Measurements from ENCODE around the gene DDX23.
"Not testable (repeated sequence)": the region's sequence is repeated elsewhere in the genome, so short reads cannot be mapped to it uniquely, and the experiment has no call there.

The DDX23 gene

GRCh38 chr12:48861111-48861510, 9.1 kb upstream of the DDX23 start:
- DNase-seq: no peak

- DNase-seq: not testable (repeated sequence)
Measured at GRCh38 chr12:48860236-48860635, 8.3 kb upstream of the DDX23 start.

- no peak for DNase-seq
Measured at GRCh38 chr12:48859607-48860006, 7.6 kb upstream of the DDX23 start.

GRCh38 chr12:48858043-48858442, 6.1 kb upstream of the DDX23 start:
- DNase-seq: no peak

- DNase-seq: no peak
Measured at GRCh38 chr12:48857278-48857994, 5.5 kb upstream of the DDX23 start.

- DNase-seq: no peak
Measured at GRCh38 chr12:48856379-48856778, 4.4 kb upstream of the DDX23 start.

GRCh38 chr12:48854932-48855331, 3.0 kb upstream of the DDX23 start:
- DNase-seq: not testable (repeated sequence)

GRCh38 chr12:48854488-48854887, 2.5 kb upstream of the DDX23 start:
- no peak for DNase-seq

- DNase-seq: peak; percentile 83
Measured at GRCh38 chr12:48852734-48853688, 1.0 kb upstream of the DDX23 start.

- DNase-seq: not testable (repeated sequence)
Measured at GRCh38 chr12:48842021-48842420, 9.9 kb downstream of the DDX23 start.

- no peak for DNase-seq
Measured at GRCh38 chr12:48838048-48838447, 13.9 kb downstream of the DDX23 start.

- DNase-seq: no peak
Measured at GRCh38 chr12:48832321-48833060, 19.5 kb downstream of the DDX23 start.

- no peak for DNase-seq
Measured at GRCh38 chr12:48831257-48831656, 20.7 kb downstream of the DDX23 start.

GRCh38 chr12:48828841-48829575, 23.0 kb downstream of the DDX23 start:
- no peak for DNase-seq

- no peak for DNase-seq
Measured at GRCh38 chr12:48828293-48828692, 23.7 kb downstream of the DDX23 start.

- no peak for DNase-seq
Measured at GRCh38 chr12:48827513-48828096, 24.4 kb downstream of the DDX23 start.

- no peak for DNase-seq
Measured at GRCh38 chr12:48827026-48827425, 24.9 kb downstream of the DDX23 start.

- DNase-seq: no peak
Measured at GRCh38 chr12:48826209-48826855, 25.6 kb downstream of the DDX23 start.

GRCh38 chr12:48824905-48825304, 27.1 kb downstream of the DDX23 start:
- DNase-seq: no peak

- no peak for DNase-seq
Measured at GRCh38 chr12:48824112-48824511, 27.9 kb downstream of the DDX23 start.

- DNase-seq: no peak
Measured at GRCh38 chr12:48823281-48823680, 28.7 kb downstream of the DDX23 start.

GRCh38 chr12:48822711-48823110, 29.3 kb downstream of the DDX23 start:
- no peak for DNase-seq
